NCI-H82 (cell line): ENCODE data around the gene RNF43.

ENCODE experiments used
- DNase-seq: peaks from one replicate; lab custom pipeline; 2025; lab: John Stamatoyannopoulos, UW

RNF43 gene

GRCh38 chr17:58381124-58382035 lies 36.0 kb downstream of the RNF43 start:
- DNase-seq: no peak

- no peak for DNase-seq
These were observed 36.9 kb downstream of the RNF43 start for GRCh38 chr17:58380207-58381123.

- DNase-seq: no peak
These were observed 37.9 kb downstream of the RNF43 start for GRCh38 chr17:58379511-58379824.

GRCh38 chr17:58378733-58379510 lies 38.4 kb downstream of the RNF43 start:
- no peak for DNase-seq

- DNase-seq: no peak
These were observed 39.7 kb downstream of the RNF43 start for GRCh38 chr17:58377661-58378060.

- DNase-seq: no peak
These were observed 40.2 kb downstream of the RNF43 start for GRCh38 chr17:58377093-58377601.

GRCh38 chr17:58376472-58377000 lies 40.8 kb downstream of the RNF43 start:
- DNase-seq: no peak

- DNase-seq: no peak
These were observed 41.5 kb downstream of the RNF43 start for GRCh38 chr17:58375811-58376210.

- no peak for DNase-seq
These were observed 42.1 kb downstream of the RNF43 start for GRCh38 chr17:58375256-58375655.

GRCh38 chr17:58373923-58374322 lies 43.4 kb downstream of the RNF43 start:
- DNase-seq: no peak

- no peak for DNase-seq
These were observed 44.3 kb downstream of the RNF43 start for GRCh38 chr17:58373003-58373402.

- DNase-seq: peak; percentile 63
These were observed 45.9 kb downstream of the RNF43 start for GRCh38 chr17:58371300-58371950.

GRCh38 chr17:58370716-58371115 lies 46.6 kb downstream of the RNF43 start:
- no peak for DNase-seq

GRCh38 chr17:58370309-58370708 lies 47.0 kb downstream of the RNF43 start:
- no peak for DNase-seq

GRCh38 chr17:58369214-58370031 lies 47.9 kb downstream of the RNF43 start:
- DNase-seq: no peak

GRCh38 chr17:58368860-58369213 lies 48.5 kb downstream of the RNF43 start:
- no peak for DNase-seq
